ENCODE data around the gene ATP6V1C2.

DNA sequence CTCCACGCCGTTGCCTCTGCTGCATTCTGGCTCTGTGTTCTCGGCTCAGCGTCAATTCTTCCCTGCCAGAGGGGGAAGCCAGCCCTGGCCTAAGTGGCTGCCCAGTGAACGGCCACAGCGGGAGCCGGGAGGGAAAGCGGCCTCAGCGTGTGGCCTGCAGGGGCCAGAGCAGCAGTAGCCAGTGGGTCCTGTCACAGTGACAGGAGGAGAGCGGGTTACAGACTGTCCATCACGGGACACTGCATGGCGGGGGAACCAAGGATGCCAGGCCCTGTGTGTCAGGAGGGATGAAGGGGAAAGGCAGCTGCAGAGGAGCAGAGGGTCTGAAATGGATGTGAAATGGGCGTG is 51.4 kb downstream of the ATP6V1C2 start:
- no peak for TF ChIP-seq POLR2A (IDR thresholded peaks at IDR 0.05)
- TF ChIP-seq, protein P1, sequence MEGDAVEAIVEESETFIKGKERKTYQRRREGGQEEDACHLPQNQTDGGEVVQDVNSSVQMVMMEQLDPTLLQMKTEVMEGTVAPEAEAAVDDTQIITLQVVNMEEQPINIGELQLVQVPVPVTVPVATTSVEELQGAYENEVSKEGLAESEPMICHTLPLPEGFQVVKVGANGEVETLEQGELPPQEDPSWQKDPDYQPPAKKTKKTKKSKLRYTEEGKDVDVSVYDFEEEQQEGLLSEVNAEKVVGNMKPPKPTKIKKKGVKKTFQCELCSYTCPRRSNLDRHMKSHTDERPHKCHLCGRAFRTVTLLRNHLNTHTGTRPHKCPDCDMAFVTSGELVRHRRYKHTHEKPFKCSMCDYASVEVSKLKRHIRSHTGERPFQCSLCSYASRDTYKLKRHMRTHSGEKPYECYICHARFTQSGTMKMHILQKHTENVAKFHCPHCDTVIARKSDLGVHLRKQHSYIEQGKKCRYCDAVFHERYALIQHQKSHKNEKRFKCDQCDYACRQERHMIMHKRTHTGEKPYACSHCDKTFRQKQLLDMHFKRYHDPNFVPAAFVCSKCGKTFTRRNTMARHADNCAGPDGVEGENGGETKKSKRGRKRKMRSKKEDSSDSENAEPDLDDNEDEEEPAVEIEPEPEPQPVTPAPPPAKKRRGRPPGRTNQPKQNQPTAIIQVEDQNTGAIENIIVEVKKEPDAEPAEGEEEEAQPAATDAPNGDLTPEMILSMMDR (IDR thresholded peaks at IDR 0.05), result no peak

Data from lower leg skin (tissue), 3 donors.